MG63 (cell line): Measurements from ENCODE around the gene PDS5B. TPM values are rescaled to one million over a fixed set of nuclear protein-coding genes. Genes with fewer than 3 reads are reported as not detected.
A peak's percentile ranks its signal among the peaks of the same experiment; 100 is the strongest.

Experiments used
- DNase-seq: peaks from one replicate; pipeline ENCODE4 v3.0.0-alpha.2; 2020
- H3K27me3 ChIP-seq: fragments of 250-450 bp; sonication (Bioruptor Pico); 2 replicates; pipeline ENCODE4 v1.5.1; 2020; ENCODE audit warnings: mild to moderate bottlenecking, moderate library complexity
- H3K36me3 ChIP-seq: fragments of 250-450 bp; sonication (Bioruptor Pico); 2 replicates; pipeline ENCODE4 v1.5.1; 2020; ENCODE audit warnings: mild to moderate bottlenecking, moderate library complexity
- H3K4me3 ChIP-seq: fragments of 250-450 bp; sonication (Bioruptor Pico); 2 replicates; pipeline ENCODE4 v1.5.1; 2020; ENCODE audit warnings: mild to moderate bottlenecking, moderate library complexity
- H3K9me3 ChIP-seq: fragments of 250-450 bp; sonication (Bioruptor Pico); 2 replicates; pipeline ENCODE4 v1.5.1; 2020; ENCODE audit warnings: mild to moderate bottlenecking, moderate library complexity
- total RNA-seq: library from RNA; depleted of rRNA; stranded (reverse); fragments of >200 nt; shearing (Covaris generic); gene quantifications from 2 replicates; pipeline ENCODE4 v1.2.3, GENCODE V29; 2014; ENCODE audit warnings: low replicate concordance

PDS5B gene
- total RNA-seq, 1 experiment from 2014 or later: 9.4 TPM

GRCh38 chr13:32629313-32629712 lies 43.1 kb downstream of the PDS5B start:
- Histone ChIP-seq H3K9me3 (no peaks in the 10 kb centered on the region; the same call in 1 of the 2 replicates), H3K27me3 (no peaks in the 10 kb centered on the region), H3K36me3 (no peaks in the 10 kb centered on the region; the same call in 1 of the 2 replicates), H3K4me3 (no peak overlapping the region)
- no peak for DNase-seq

DNA sequence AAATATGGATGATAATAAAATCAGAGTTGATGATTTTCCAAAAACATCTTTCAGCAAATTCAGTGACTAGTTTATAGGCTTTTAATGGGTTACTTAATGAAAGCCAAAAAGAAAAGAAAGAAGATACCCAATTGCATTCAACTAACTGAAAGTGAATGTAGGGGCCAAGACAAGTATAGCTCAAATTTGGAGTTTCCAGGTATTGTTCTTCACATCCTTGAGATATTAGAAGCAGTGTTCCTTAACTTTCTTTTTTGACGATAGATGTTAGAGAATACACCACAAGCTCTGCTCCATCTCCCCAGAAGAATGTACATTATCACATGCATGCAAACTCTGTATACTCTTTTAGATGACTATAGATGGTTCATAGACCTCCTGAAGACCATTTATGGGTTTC lies 43.6 kb downstream of the PDS5B start:
- no peaks in the 10 kb centered on the region for H3K9me3 ChIP-seq
- no peak for DNase-seq
- no peak overlapping the region for H3K4me3 ChIP-seq
- H3K27me3 ChIP-seq: no peaks in the 10 kb centered on the region
- H3K36me3 ChIP-seq: no peaks in the 10 kb centered on the region; the same call in 1 of the 2 replicates

DNA sequence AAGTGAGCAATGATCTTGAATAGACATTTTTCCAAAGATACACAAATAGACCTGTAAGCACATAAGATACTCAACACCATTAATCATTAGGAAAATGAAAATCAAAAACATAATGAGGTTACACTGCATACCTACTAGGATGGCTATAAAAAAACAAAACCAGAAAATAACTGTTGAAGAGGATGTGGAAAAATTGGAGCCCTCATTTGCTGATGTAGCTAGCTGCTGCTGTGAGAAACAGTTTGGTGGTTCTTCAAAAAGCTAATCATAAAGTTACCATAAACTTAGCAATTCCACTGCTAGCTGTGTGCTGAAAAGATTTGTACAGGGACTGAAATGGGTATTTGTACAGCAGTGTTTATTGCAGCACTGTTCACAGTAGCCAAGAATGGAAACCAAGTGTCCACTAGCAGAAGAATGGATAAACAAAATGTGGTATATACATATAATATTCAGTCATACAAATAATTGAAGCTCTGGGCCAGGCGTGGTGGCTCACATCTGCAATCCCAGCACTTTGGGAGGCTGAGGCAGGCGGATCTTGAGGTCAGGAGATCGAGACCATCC lies 46.2 kb downstream of the PDS5B start:
- DNase-seq: no peak
- Histone ChIP-seq H3K27me3 (no peaks in the 10 kb centered on the region), H3K9me3 (no peaks in the 10 kb centered on the region), H3K4me3 (no peak overlapping the region), H3K36me3 (no peaks in the 10 kb centered on the region; the same call in 1 of the 2 replicates)

DNA sequence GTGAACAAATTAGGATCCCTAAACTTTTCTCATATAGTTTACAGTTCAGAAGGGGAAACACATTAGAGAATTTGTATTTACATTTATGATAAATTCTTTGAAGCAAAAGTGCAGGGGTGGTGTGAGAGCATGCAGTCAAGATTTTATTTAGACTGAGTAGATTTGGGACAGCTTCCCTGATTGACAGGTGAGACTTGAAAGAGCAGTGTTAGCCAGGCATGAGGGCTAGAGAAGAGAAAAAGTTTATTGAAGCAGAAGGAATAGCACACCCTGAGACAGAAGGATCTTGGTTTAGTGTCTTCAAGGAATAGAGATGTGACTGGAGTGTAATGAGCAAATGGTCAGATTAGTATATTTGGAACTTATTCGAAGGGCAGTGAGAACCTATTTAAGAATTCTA lies 50.5 kb downstream of the PDS5B start:
- H3K9me3 ChIP-seq: no peaks in the 10 kb centered on the region
- DNase-seq: no peak
- no peak overlapping the region for H3K4me3 ChIP-seq
- H3K27me3 ChIP-seq: no peaks in the 10 kb centered on the region
- no peaks in the 10 kb centered on the region; the same call in 1 of the 2 replicates for H3K36me3 ChIP-seq

GRCh38 chr13:32638739-32639138 lies 52.5 kb downstream of the PDS5B start:
- Histone ChIP-seq H3K9me3 (no peaks in the 10 kb centered on the region), H3K4me3 (no peak overlapping the region), H3K36me3 (no peaks in the 10 kb centered on the region; the same call in 1 of the 2 replicates), H3K27me3 (no peaks in the 10 kb centered on the region)
- no peak for DNase-seq

DNA sequence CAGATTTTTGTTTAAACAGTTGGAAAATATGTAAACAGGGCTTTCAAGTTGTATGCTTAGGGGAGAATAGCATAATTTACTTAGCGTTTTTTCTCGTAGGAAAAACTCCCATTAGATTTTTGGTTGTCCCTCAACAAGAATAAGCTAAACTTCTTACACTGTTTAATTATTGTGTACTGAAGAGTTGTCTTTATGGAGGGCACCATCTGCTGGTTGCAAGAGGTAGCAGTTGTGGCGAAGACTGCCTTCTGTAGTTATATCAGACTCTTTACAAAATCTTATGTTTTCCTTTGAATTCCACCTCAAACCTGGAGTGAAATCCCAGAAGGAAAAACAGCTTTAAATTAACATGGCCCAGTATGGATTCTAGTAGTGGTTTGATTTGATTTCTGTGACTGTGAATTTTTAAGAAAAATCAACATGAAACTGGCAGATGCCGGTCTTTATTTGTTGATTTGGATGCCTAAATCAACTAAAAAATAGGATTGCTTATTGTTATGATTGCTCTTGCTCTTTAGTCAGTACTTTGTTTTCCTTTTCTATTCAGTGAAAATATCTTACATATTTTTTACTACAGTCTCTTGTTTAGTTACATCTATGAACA lies 53.4 kb downstream of the PDS5B start:
- no peaks in the 10 kb centered on the region for H3K36me3 ChIP-seq
- H3K27me3 ChIP-seq: no peaks in the 10 kb centered on the region
- H3K4me3 ChIP-seq: no peak overlapping the region
- peak; percentile 36 for DNase-seq
- H3K9me3 ChIP-seq: no peaks in the 10 kb centered on the region

- no peaks in the 10 kb centered on the region for H3K36me3 ChIP-seq
- H3K27me3 ChIP-seq: no peaks in the 10 kb centered on the region
- no peaks in the 10 kb centered on the region for H3K9me3 ChIP-seq
- no peak for DNase-seq
- no peak overlapping the region for H3K4me3 ChIP-seq
These were observed 56.1 kb downstream of the PDS5B start for GRCh38 chr13:32642316-32642715.

- Histone ChIP-seq H3K4me3 (no peak overlapping the region), H3K9me3 (no peaks in the 10 kb centered on the region), H3K27me3 (no peaks in the 10 kb centered on the region), H3K36me3 (no peaks in the 10 kb centered on the region)
- DNase-seq: no peak
These were observed 56.6 kb downstream of the PDS5B start for GRCh38 chr13:32642858-32643257.

GRCh38 chr13:32645854-32646253 lies 59.6 kb downstream of the PDS5B start:
- Histone ChIP-seq H3K36me3 (no peaks in the 10 kb centered on the region; the same call in 1 of the 2 replicates), H3K9me3 (no peaks in the 10 kb centered on the region), H3K4me3 (no peak overlapping the region), H3K27me3 (no peaks in the 10 kb centered on the region)
- no peak for DNase-seq

GRCh38 chr13:32647926-32648325 lies 61.7 kb downstream of the PDS5B start:
- no peak overlapping the region for H3K4me3 ChIP-seq
- H3K9me3 ChIP-seq: no peaks in the 10 kb centered on the region
- no peak for DNase-seq

DNA sequence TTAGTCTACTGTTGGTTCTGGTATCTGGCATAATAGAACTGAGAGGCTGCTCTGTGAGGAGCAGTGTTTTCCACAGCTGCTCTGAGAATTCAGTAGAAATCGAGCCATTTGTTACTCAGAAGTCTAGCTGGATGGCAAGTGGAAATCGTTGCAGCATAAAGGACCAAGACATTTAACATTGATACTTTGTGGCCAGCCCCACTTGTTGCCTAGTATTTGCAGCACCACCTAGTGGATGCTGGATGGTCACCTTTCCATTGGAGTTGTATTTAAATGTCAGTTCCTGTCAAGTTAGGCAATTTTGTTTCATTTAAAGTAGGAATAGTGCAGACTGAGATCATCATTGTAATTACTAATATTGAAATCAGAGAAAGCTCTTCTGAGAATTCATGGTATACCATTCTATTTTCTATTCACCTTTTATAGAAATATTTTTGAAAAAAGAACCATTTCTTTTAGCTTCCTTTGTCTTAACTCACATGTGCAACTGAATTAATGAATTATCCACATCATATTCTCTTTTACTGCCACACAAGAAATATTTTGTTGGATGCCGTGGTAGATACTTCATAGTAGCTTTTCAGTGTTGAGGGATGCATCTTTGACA lies 64.6 kb downstream of the PDS5B start:
- Histone ChIP-seq H3K9me3 (peaks cover 5% of the 10 kb centered on the region), H3K36me3 (peaks cover 23% of the 10 kb centered on the region), H3K27me3 (no peaks in the 10 kb centered on the region), H3K4me3 (no peak overlapping the region)
- peak; percentile 39 for DNase-seq

More at GRCh38 chr13:32647926-32648325, 61.7 kb downstream of the PDS5B start:
- peaks cover 10% of the 10 kb centered on the region; the same call in 1 of the 2 replicates for H3K36me3 ChIP-seq
- H3K27me3 ChIP-seq: no peaks in the 10 kb centered on the region

DNA sequence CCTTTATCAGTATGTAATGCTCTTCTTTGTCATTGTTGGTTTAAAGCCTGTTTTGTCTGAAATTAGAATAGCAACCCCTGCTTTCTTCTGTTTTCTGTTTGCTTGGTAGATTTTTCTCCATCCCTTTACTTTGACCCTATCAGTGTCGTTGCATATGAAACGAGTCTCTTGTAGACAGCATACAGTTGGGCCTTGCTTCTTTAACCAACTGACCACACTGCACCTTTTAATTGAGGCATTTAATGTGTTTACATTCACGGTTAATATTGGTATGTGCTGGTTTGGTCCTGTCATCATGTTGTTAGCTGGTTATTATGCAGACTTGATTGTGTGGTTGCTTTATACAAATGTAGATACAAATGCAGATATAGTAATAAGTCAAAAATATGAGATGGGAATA lies 71.1 kb downstream of the PDS5B start:
- peaks cover 35% of the 10 kb centered on the region for H3K36me3 ChIP-seq
- H3K9me3 ChIP-seq: peaks cover 17% of the 10 kb centered on the region
- H3K4me3 ChIP-seq: no peak overlapping the region
- H3K27me3 ChIP-seq: no peaks in the 10 kb centered on the region
- no peak for DNase-seq

DNA sequence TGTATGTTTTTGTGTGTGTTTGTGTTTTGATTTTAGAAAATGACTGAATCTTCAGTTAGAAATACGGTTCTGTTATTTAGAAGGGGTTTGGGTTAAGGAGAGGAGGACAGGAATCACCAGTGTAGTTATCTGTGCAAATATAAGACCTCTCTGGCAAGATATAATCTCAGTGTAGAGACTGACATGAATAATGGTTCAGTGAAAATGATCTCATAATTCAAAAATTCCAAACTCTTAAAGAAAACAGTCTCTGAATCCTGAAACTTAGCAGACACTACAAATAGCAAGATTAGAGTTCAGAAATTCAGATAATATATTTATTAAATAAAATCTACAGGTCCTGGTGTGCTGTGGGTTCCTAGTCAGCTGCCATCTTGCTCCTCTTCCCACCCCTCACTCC lies 73.5 kb downstream of the PDS5B start:
- Histone ChIP-seq H3K27me3 (no peaks in the 10 kb centered on the region), H3K36me3 (peaks cover 30% of the 10 kb centered on the region), H3K9me3 (peaks cover 17% of the 10 kb centered on the region), H3K4me3 (no peak overlapping the region)
- no peak for DNase-seq

DNA sequence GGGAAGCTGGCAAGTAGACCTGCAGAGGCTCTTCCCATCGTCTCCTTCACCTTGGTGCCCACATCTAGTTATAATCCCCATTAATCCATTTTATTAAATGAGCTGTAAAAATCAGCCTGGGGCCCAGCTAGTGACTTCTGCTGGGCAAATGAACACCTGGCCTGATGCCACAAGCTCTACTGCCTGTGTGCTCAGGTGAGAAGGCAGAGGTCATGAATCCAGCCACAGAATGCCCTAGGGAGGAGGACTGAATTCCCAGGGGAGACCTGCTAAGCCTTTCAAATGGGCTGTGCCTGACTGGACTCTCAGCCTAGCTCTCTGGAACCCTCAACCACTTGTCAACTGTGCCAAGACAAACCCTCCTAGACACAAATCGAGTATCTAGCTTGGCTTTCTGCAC lies 74.0 kb downstream of the PDS5B start:
- H3K36me3 ChIP-seq: peaks cover 27% of the 10 kb centered on the region
- DNase-seq: no peak
- no peak overlapping the region for H3K4me3 ChIP-seq
- H3K27me3 ChIP-seq: no peaks in the 10 kb centered on the region
- H3K9me3 ChIP-seq: peaks cover 15% of the 10 kb centered on the region

GRCh38 chr13:32661685-32662084 lies 75.4 kb downstream of the PDS5B start:
- Histone ChIP-seq H3K27me3 (no peaks in the 10 kb centered on the region), H3K4me3 (no peak overlapping the region), H3K9me3 (peaks cover 10% of the 10 kb centered on the region), H3K36me3 (peaks cover 23% of the 10 kb centered on the region)
- DNase-seq: no peak

GRCh38 chr13:32663660-32664059 lies 77.4 kb downstream of the PDS5B start:
- Histone ChIP-seq H3K36me3 (peaks cover 25% of the 10 kb centered on the region), H3K4me3 (no peak overlapping the region), H3K9me3 (no peaks in the 10 kb centered on the region), H3K27me3 (no peaks in the 10 kb centered on the region)
- DNase-seq: no peak

GRCh38 chr13:32666990-32667571 lies 80.8 kb downstream of the PDS5B start:
- H3K4me3 ChIP-seq: no peak overlapping the region
- H3K9me3 ChIP-seq: no peaks in the 10 kb centered on the region
- DNase-seq: no peak
- H3K27me3 ChIP-seq: no peaks in the 10 kb centered on the region
- peaks cover 29% of the 10 kb centered on the region for H3K36me3 ChIP-seq
